K562 (cell line): Measurements from ENCODE around the gene FAM53B. TPM values are rescaled to one million over a fixed set of nuclear protein-coding genes. Genes with fewer than 3 reads are reported as not detected.

Experiments used
- ARID1B ChIP-seq: fragments of 450-650 bp; IDR thresholded peaks from 2 replicates; pipeline ENCODE4 v1.6.1; 2016; ENCODE audit warnings: antibody characterized with exemption, mild to moderate bottlenecking, inconsistent platforms
- ATF4 ChIP-seq: fragments of 450-650 bp; formaldehyde crosslinking; IDR thresholded peaks from 2 replicates; pipeline ENCODE4 v1.4.0; 2022; ENCODE audit warnings: mild to moderate bottlenecking, moderate library complexity
- DACH1 ChIP-seq: fragments of 450-650 bp; IDR thresholded peaks from 2 replicates; pipeline ENCODE4 v1.6.1; 2018; ENCODE audit not compliant: partially characterized antibody
- ELF2 ChIP-seq: fragments of 250-450 bp; sonication (Bioruptor Pico); IDR thresholded peaks from 2 replicates; pipeline ENCODE4 v1.5.0; 2021; ENCODE audit warnings: mild to moderate bottlenecking
- ETV5 ChIP-seq: sonication (generic); formaldehyde crosslinking; IDR thresholded peaks from 2 replicates; pipeline ENCODE4 v1.4.0; 2020; ENCODE audit warnings: low read depth, mild to moderate bottlenecking, missing genetic modification reagents
- GATAD2B ChIP-seq: fragments of 450-650 bp; IDR thresholded peaks from 2 replicates; pipeline ENCODE4 v1.6.1; 2017; ENCODE audit warnings: mild to moderate bottlenecking, borderline replicate concordance
- MEIS2 ChIP-seq: fragments of 450-650 bp; IDR thresholded peaks from 2 replicates; pipeline ENCODE4 v1.6.1; 2014; ENCODE audit warnings: mild to moderate bottlenecking; ENCODE audit not compliant: partially characterized antibody
- NR2F6 ChIP-seq: fragments of 450-650 bp; formaldehyde crosslinking; IDR thresholded peaks from 2 replicates; pipeline ENCODE4 v1.4.0; 2020; ENCODE audit warnings: mild to moderate bottlenecking
- NUFIP1 ChIP-seq: fragments of 450-650 bp; IDR thresholded peaks from 2 replicates; pipeline ENCODE4 v1.6.1; 2018; ENCODE audit not compliant: partially characterized antibody
- PATZ1 ChIP-seq: fragments of 250-450 bp; sonication (Bioruptor Pico); IDR thresholded peaks from 2 replicates; pipeline ENCODE4 v1.5.0; 2020; ENCODE audit warnings: mild to moderate bottlenecking, borderline replicate concordance
- RBM34 ChIP-seq: fragments of 200-400 bp; formaldehyde crosslinking; IDR thresholded peaks from 2 replicates; pipeline ENCODE4 v1.6.1; 2018; ENCODE audit warnings: low read length, borderline replicate concordance; ENCODE audit not compliant: insufficient read depth
- SOX6 ChIP-seq: fragments of 450-650 bp; IDR thresholded peaks from 2 replicates; pipeline ENCODE4 v1.6.1; 2014; ENCODE audit warnings: mild to moderate bottlenecking
- STAT5B ChIP-seq: fragments of 250-450 bp; sonication (Bioruptor Pico); IDR thresholded peaks from 2 replicates; pipeline ENCODE4 v1.8.0; 2021; ENCODE audit warnings: mild to moderate bottlenecking, inconsistent platforms
- TOE1 ChIP-seq, 2 experiments: fragments of 450-650 bp in 1 of 2; sonication (generic) in 1 of 2; formaldehyde crosslinking in 1 of 2; IDR thresholded peaks; 2 replicates each; pipeline versions ENCODE4 v1.7.1 to v1.8.0; 2016 to 2022; ENCODE audit warnings: borderline replicate concordance in 2 of 2, mild to moderate bottlenecking in 2 of 2, antibody characterized with exemption in 1 of 2, inconsistent platforms in 1 of 2, low read depth in 1 of 2, missing genetic modification reagents in 1 of 2, moderate library complexity in 1 of 2
- ZBTB26 ChIP-seq: fragments of 450-650 bp; formaldehyde crosslinking; IDR thresholded peaks from 2 replicates; pipeline ENCODE4 v1.4.0; 2022; ENCODE audit warnings: missing genetic modification characterization
- ZC3H4 ChIP-seq: sonication (generic); formaldehyde crosslinking; IDR thresholded peaks from 2 replicates; pipeline ENCODE4 v1.9.0; 2021; ENCODE audit warnings: missing genetic modification reagents, borderline replicate concordance
- ZNF253 ChIP-seq: fragments of 250-450 bp; sonication (Bioruptor Pico); conservative IDR thresholded peaks from 2 replicates; pipeline ENCODE4 v1.6.1; 2021; ENCODE audit warnings: mild to moderate bottlenecking
- ZNF551 ChIP-seq: fragments of 250-450 bp; sonication (Bioruptor Pico); IDR thresholded peaks from 2 replicates; pipeline ENCODE4 v1.5.0; 2021; ENCODE audit warnings: mild to moderate bottlenecking, moderate library complexity
- polyA plus RNA-seq, 8 experiments: library from polyadenylated mRNA; depleted of rRNA in 4 of 8; stranded (reverse) in 5 of 8; unstranded in 3 of 8; fragments of >200 nt; fragmentation: Nextera tagmentation in 2 of 8; fragmentation: Illumina TruSeq in 1 of 8; extraction: Ambion mirVana in 2 of 8; extraction: Trizol in 1 of 8; gene quantifications; 2 replicates each; pipeline versions ENCODE4 v1.2.1 to v1.2.3, GENCODE V29; 2011 to 2014; ENCODE audit warnings: inconsistent platforms in 1 of 8, missing spikeins in 1 of 8
- total RNA-seq, 7 experiments: library from RNA; depleted of rRNA in 6 of 7; stranded (reverse); fragments of >200 nt in 6 of 7; fragmentation: Illumina TruSeq in 2 of 7; extraction: Trizol in 2 of 7; gene quantifications; 2 replicates each; pipeline versions ENCODE4 v1.2.1 to v1.2.3, GENCODE V29; 2011 to 2021; ENCODE audit warnings: low replicate concordance in 1 of 7
- TF ChIP-seq, protein P1 (sequence below), 3 experiments: IDR thresholded peaks in 2 of 3; conservative IDR thresholded peaks in 1 of 3; 2 replicates each; pipeline ENCODE4 v1.5.1; 2011 to 2012; ENCODE audit warnings: low read length in 3 of 3, mild to moderate bottlenecking in 3 of 3, control low read depth in 2 of 3, improper control_type of control experiment in 1 of 3, inconsistent platforms in 1 of 3, low read depth in 1 of 3, mixed read lengths in 1 of 3, moderate library complexity in 1 of 3; ENCODE audit not compliant: insufficient read depth in 2 of 3
- TF ChIP-seq, protein P2 (sequence below), 2 experiments: fragments of 450-650 bp in 1 of 2; sonication (generic) in 1 of 2; formaldehyde crosslinking in 1 of 2; IDR thresholded peaks in 1 of 2; conservative IDR thresholded peaks in 1 of 2; 2 replicates each; pipeline versions ENCODE4 v1.6.1 to v1.8.1; 2016 to 2023; ENCODE audit warnings: mild to moderate bottlenecking in 2 of 2, moderate library complexity in 2 of 2, inconsistent platforms in 1 of 2, missing genetic modification reagents in 1 of 2

The FAM53B gene
- total and polyA plus RNA-seq, 9 of the 15 experiments (the other 6 are each of a cell fraction or from before 2014, with no cell fraction given): 0.03 to 16.5 (median 5.0) TPM

- TF ChIP-seq ZNF253 (CRISPR knock-in tag) (no peak), ELF2 (CRISPR knock-in tag) (no peak), GATAD2B (no peak), ZBTB26 (CRISPR knock-in tag) (no peak), NUFIP1 (no peak), ETV5 (CRISPR knock-in tag) (no peak), ZC3H4 (CRISPR knock-in tag) (no peak), DACH1 (no peak), MEIS2 (peak; percentile 79), TOE1 (IDR thresholded peaks at IDR 0.05; ENCODE audit: borderline replicate concordance) (no peak), TOE1 (CRISPR knock-in tag; IDR thresholded peaks at IDR 0.05; ENCODE audit: borderline replicate concordance, low read depth) (no peak), PATZ1 (CRISPR knock-in tag) (no peak), NR2F6 (CRISPR knock-in tag) (no peak), ARID1B (peak; percentile 39), STAT5B (no peak), RBM34 (no peak), ATF4 (CRISPR knock-in tag) (peak; percentile 68), SOX6 (peak; percentile 67), ZNF551 (CRISPR knock-in tag) (no peak)
- TF ChIP-seq, protein P1, sequence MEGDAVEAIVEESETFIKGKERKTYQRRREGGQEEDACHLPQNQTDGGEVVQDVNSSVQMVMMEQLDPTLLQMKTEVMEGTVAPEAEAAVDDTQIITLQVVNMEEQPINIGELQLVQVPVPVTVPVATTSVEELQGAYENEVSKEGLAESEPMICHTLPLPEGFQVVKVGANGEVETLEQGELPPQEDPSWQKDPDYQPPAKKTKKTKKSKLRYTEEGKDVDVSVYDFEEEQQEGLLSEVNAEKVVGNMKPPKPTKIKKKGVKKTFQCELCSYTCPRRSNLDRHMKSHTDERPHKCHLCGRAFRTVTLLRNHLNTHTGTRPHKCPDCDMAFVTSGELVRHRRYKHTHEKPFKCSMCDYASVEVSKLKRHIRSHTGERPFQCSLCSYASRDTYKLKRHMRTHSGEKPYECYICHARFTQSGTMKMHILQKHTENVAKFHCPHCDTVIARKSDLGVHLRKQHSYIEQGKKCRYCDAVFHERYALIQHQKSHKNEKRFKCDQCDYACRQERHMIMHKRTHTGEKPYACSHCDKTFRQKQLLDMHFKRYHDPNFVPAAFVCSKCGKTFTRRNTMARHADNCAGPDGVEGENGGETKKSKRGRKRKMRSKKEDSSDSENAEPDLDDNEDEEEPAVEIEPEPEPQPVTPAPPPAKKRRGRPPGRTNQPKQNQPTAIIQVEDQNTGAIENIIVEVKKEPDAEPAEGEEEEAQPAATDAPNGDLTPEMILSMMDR (IDR thresholded peaks at IDR 0.05 in 2 of 3, conservative IDR thresholded peaks at IDR 0.05 in 1 of 3; ENCODE audit: insufficient read depth in 2 of 3, low read depth in 1 of 3, low read length in 3 of 3): no peak
- TF ChIP-seq, protein P2, sequence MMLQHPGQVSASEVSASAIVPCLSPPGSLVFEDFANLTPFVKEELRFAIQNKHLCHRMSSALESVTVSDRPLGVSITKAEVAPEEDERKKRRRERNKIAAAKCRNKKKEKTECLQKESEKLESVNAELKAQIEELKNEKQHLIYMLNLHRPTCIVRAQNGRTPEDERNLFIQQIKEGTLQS (IDR thresholded peaks at IDR 0.05): peak; percentile 63
- TF ChIP-seq, protein P2 (CRISPR knock-in tag; conservative IDR thresholded peaks at IDR 0.05): no peak
These were observed 103.5 kb downstream of the FAM53B start (continued) for GRCh38 chr10:124640538-124641231.
